ENCODE data around the gene EDA2R.

DNA sequence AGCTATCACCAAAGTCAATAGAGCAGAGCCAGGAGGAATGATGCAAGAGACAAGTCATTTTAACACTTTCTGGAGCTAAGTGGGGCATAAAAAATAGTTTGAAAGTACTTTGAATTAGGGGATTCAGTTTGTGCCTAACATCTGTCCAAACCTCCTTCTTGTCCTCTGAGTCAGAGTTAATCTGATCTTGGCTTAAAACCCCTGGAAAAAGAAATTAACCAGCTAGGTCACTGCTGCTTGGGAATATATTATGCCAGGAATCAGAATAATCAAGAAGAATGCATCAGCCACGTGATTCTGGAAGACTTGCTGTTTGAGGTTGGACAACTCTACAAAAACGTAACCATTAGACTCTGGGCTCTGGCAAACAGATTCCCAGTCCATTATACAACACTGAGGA, 45.3 kb upstream of the EDA2R start:
- no peak for TF ChIP-seq EZH2 (IDR thresholded peaks at IDR 0.05)
- TF ChIP-seq, protein P1, sequence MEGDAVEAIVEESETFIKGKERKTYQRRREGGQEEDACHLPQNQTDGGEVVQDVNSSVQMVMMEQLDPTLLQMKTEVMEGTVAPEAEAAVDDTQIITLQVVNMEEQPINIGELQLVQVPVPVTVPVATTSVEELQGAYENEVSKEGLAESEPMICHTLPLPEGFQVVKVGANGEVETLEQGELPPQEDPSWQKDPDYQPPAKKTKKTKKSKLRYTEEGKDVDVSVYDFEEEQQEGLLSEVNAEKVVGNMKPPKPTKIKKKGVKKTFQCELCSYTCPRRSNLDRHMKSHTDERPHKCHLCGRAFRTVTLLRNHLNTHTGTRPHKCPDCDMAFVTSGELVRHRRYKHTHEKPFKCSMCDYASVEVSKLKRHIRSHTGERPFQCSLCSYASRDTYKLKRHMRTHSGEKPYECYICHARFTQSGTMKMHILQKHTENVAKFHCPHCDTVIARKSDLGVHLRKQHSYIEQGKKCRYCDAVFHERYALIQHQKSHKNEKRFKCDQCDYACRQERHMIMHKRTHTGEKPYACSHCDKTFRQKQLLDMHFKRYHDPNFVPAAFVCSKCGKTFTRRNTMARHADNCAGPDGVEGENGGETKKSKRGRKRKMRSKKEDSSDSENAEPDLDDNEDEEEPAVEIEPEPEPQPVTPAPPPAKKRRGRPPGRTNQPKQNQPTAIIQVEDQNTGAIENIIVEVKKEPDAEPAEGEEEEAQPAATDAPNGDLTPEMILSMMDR (IDR thresholded peaks at IDR 0.05), result no peak

Measured in neural progenitor cell (in vitro differentiated cells).